Activated CD4-positive, alpha-beta T cell treated with anti-CD3 and anti-CD28 coated beads for 1 hour (primary cell): ENCODE measurements around the gene NLRP10.

Source experiments
- DNase-seq: peaks from one replicate; pipeline ENCODE4 v3.0.0-alpha.2; 2020

The NLRP10 gene

DNA sequence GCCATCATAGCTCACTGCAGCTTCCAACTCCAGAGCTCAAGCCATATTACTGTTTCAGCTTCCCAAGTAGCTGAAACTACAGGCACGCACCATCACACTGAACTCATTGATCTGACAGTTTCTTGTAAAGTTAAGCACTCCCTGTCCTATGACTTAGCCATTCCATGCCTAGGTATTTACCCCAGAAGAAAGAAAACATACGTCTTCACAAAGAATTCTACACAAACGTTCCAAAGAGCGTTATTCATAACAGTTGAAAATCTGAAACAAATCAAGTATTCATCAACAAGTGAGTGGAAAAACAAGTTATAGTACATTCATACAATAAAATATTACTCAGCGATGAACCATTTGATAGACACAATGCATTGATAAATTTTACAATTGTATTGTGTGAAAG lies 7.8 kb upstream of the NLRP10 start:
- DNase-seq, result no peak

DNA sequence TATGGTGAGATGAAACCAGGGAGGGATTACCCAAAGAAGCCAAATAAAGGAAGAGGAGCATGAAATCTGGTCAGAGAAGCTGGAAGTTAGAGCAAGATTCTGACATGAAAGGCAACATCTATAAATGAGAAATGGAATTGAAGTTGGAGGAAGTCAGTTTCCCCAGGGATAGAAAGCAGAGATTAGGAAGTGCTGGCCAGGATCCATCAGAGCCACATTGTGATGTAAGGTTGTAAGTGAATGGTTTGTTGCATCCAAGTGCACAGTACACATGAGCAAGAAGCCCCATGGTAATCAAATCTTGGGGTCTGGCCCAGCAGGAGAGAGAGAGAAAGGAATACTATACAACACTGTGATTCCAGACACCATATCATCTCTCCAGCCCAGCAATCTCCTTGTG lies 6.6 kb upstream of the NLRP10 start:
- no peak for DNase-seq

DNA sequence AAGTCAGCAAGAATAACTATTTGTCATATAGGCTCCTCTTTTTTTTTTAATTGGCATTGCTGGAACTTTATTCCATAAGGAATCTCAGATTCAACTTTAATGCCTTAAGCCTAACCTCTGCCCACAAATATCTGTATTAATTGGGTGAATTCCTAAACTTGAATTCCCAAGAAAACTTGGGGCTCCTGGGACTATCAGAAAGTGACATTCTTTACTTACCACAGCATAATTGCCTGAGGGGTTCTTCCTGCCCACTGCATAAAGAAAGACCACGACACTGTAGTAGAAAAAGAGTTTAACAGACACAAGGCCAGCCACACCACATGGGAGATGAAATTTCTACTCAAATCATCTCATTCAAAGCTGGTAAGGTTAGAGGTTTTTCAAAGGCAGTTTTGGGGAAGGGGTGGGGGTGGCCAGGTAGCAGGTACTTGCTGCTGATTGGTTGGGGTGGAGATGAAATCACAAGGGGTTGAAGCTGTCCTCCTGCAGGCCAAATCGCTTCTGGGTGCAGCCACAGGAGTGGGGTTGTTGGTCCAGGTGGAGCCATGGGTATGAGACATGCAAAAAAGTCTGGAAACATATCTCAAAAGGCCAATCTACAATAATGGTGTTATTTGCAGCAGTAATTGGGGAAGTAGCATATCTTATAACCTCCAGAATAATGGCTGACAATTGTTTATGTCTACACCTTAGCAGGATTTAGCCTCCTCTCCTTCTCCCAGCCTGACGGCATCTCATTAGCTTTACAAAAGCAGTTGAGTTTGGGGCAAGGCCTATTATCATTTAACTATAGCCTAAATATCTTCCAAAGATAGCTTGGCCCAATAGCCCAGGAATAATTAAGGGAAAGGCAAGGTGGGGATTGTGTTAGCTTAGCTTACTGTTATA lies 4.8 kb upstream of the NLRP10 start:
- no peak for DNase-seq

DNA sequence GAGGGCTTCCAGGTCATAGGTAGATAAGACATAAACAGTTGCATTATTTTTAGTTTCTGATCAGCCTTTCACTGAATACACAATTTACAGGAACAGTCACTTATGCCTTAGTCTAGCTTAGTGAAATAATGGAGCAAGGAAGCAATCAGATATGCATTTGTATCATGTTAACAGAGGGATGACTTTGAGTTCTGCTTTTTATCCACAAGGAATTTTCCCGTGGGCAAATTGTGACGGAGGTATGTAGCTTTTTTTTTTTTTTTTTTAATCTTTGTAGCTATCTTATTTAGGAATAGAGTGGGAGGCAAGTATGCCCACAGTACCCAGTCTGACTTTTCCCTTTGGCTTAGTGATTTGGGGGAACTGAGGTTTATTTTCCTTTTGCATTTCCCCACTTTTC lies 3.4 kb upstream of the NLRP10 start:
- no peak for DNase-seq

DNA sequence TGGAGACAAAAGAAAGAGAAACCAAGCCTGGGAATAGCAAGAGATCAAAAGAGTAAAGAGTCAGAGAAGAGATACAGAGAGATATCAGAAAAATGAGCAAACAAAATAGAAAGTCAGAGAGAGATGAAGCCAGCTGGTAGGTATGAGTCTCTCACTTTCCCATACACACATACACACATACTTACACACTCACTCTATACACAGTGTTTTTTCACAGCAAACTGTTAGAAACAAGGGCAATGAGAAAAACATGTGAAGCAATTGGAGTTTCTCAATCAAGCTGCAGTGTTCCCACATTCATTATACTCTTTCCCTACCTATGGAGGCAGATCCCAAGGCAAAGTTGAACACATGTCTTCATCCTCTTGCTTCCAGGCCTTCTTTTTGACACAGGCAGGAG lies 2.6 kb upstream of the NLRP10 start:
- no peak for DNase-seq

DNA sequence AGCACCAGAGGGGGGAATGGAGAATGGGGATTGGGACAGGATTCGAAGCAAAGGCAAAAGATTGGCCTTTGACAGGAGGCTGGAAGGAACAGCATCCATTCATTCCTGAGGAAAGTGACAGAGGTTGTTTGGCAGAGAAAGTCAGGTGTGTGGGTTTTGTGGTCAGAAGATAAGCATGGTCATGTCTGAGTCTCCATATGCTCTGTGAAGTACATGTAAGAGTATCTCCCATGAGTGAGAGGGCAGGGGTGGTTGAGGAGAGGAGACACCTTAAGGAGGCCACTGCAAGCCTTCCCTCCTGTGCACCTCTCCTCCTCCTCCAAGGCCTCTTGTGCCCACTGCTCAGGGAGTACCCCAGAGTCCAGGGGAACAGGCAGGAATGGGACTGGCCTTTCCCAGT lies 1.9 kb upstream of the NLRP10 start:
- DNase-seq, result no peak

DNA sequence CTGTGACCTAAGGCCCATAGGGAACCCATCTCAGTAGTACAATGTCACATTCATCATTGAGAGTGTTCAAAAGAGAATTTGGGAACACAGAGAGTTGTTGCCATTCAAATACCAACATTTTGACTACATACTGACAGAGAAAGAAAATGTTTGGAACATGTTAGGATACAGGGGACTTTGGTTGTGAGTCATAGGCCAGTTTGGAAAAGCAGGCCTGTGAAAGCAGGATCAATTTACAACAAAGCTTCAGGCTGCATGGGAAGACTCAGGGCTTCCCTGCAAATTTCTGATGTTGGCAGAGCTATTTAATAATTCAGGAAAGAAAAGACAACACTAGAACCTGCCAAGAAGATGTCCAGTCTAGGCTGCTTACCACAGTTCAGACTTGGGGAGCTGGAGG lies 374 bp downstream of the NLRP10 start:
- no peak for DNase-seq

DNA sequence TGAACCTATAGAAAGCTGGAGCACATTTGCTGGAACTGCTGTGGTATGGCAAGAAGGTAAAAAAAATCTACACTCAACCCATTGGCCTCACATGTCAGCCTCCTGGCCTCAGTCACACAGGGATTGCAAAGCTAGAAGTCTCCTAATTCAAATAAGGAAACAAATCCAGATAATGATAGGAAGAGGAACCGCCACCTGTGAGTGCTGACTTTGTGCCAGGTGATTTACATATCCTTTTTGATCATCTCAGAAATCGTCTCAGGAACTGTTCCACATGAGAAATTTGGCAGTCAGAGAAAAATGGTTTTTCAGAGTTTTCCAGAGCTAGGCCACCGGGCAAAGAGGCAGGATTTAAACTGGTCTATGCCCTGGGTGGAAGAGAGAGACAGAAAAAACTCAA lies 986 bp downstream of the NLRP10 start:
- DNase-seq, result no peak

DNA sequence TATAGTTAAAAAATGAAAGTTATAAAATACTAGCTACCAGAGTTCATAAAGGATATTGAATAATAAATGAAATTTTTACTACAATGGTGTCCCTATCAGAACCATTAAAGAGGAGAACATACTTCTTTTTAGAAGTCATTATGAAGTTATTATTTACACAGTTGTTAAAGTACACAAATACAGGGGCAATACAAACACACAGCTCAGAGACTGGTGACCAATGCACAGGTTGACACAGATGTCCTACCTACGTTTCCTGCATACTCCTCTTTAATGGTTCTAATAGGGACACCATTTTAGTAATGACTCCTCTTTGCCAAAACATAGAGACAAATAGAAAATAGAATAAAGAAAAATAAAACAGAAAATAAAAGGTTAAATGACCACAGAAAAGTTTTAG lies 10.1 kb downstream of the NLRP10 start:
- DNase-seq, result no peak

DNA sequence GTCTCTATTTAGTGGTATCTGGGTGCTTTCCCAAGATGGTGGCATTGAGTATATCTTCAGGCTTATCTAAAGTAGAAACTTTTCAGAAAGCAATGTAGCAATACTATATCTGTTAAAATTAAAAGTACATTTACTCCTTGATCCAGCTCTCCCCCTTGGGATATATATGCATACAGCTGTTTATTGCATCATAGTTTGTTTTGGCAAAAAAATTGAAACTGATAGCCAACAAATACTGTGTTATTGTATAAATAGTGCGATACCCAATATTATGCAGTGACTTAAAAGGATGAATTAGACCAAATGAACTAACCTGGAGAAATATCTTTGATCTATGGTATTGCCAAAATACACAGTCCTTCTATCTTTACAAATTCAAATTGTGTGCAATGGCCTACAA lies 15.3 kb downstream of the NLRP10 start:
- DNase-seq, result no peak

DNA sequence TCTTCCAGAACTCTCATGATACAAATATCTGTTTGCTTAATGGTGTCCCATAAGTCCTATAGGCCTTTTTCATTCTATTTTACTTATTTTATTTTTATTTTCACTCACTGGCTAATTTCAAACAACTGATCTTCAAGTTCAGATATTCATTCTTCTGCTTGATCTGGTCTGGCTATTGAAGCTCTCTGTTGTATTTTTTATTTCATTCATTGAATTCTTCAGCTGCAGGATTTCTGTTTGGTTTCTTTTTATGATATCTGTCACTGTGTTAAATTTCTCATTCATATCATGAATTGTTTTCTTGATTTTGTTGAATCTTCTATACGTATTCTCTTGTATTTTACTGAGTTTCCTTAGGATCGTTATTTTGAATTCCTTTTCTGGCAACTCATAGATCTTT lies 21.1 kb downstream of the NLRP10 start:
- no peak for DNase-seq

DNA sequence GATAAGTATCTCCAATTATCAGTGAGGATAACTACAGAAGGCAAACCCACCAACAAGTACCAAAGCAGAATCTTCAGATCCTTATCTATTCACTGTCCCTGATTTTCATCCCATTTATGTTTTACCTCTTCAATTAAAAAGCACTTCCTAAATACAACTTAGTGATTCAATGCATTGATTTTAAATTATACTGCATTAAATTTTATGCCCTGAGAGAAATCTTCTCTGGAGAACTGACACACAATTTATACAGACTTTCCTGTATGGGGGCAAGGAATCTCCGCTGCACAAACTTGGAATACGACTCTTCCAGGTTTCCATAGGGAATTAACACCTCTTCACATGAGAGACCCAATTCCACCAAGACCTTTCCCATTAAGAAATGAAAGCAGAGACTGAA lies 23.6 kb downstream of the NLRP10 start, which contains the start of gene OR10A3:
Gene OR10A3 (minus strand): TSS at position 101 of the 400 bp plus-strand sequence. CDS start 2,188 bp downstream, outside the sequence.
- DNase-seq, result no peak

DNA sequence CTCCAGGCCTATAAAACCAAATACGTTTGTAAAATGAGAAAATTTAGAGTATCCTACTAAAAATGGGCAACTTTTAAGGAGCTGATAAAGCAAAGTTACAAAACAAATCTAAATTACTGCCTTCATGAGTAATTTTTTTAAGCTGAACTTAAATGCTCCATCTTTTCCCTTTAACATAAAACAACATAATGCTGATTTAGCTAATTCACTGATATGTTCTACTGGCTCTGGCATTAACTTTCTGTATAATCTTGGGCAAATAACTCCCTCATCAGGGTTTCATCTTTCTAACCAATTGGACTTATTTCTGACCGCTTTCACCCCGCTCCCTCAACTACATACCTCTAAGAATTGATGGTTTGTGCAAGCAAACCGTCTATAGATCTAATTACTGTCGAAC lies 24.1 kb downstream of the NLRP10 start:
- no peak for DNase-seq

DNA sequence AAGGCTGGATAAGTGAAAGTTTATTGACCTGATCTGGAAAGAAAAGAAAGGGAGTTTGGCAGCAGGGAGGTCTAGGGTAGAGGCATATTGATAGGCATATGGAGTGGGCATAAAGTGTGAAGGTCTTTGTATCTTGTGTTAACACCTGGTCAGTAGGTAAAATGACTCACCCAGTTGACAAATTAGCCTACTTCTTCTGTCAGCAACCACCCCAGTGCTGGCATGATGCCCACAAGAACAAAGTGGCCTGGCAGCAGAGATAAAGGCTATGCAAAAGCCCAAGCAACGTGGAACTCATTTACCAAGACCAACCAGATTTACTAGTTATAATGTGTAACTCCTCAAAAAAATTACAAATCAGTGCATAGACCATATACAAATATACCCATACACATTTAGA lies 28.6 kb downstream of the NLRP10 start:
- DNase-seq, result no peak

DNA sequence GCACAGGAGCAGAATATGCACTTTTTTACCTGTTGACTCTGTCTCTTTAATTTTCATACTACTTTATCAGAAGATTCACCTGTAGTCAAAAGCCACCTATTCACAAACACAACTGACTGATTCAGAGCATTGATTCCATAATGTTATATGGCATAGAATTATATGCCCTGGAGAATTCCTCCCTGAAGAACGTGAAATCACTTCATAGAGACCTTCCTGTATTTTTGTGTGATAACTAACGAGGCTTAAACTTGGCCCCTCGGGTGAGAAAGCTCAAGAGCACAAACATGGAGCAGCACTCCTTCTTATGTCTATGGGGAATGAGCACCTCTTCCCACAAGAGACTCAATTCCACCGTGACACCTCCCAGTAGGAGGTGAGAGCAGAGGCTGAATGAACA lies 34.1 kb downstream of the NLRP10 start, which contains the start of gene OR10A6:
Gene OR10A6 (minus strand): TSS at position 101 of the 400 bp plus-strand sequence. CDS start 2,606 bp downstream, outside the sequence.
- no peak for DNase-seq

DNA sequence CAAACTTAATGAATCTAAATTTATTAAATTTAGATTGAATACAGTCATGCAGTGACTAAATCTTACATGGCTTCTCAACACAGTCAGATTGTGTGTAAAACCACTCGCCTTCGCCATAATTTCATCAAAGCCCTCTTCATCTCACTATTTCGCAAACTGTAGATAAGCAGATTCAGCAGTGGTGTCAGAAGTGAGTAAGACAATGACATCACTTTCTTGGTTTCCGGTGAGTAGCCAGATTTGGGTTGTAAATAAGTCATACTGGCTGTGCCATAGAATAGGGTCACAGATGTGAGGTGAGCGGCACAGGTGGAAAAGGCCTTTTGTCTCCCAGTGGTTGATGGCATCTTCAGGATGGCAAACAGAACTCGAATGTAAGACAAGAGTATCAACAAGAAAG lies 37.6 kb downstream of the NLRP10 start:
- DNase-seq, result no peak

DNA sequence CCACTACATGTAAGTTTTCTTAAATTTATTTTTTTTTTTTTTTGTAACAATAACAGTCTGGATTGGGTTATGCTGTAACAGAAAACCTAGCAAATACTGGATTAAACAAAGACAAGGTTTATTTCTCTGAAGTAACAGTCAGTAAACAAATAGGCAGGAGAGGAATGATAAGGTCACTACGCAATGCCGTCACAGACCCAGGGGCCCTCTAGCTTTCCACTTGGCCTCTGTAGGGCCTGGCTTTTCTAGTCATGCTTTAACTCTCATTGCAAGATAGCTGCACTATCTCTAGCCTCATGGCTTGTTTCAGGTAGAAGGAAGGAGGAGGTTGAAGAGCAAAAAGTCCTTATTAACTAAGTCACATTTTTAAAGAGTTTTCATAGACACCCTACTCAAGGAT lies 40.7 kb downstream of the NLRP10 start:
- no peak for DNase-seq

DNA sequence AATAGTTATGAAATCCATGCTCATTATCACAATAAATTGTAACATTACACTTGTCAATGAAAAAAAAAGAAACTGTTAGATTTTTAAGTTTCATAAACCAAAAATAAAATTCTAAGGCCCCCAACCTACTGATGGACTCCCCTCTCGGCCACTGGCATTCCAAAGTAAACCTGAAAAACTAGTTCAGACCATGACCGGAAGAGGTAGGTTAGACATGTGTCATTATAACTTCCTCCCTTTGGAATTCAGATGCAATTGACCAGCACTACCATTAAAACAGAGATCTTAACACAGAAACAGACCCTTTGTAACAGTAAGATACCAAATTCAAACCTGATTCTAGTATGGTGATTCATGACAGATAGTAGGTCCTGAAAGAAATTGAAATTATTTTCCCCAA lies 47.1 kb downstream of the NLRP10 start:
- DNase-seq, result no peak
